Measurements from ENCODE around the gene PHF1. TPM values are rescaled to one million over a fixed set of nuclear protein-coding genes. Genes with fewer than 3 reads are reported as not detected.
"Not testable (repeated sequence)": the region's sequence is repeated elsewhere in the genome, so short reads cannot be mapped to it uniquely, and the experiment has no call there.

PHF1 gene
- total RNA-seq, 4 donors from 2014 or later, result 40.8 to 56.5 (median 48.9) TPM

DNA sequence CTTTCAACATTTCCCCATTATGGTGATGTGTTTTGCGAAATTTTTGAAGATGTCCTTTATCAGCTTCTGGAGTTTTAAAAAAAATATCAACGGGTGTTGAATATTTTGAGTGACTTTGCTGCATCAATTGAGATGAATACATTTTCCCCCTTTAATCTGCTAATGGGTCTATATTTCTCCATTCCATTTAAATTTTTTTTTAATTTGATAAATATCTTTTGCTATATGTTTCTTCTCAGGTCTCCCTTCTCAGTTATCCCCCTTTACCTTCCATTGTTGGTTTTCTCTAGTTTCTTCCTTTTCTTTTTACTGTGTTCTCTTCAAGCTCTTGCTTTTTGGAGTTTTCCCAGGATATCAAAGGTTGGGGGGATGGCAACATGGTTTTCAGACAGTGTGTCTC lies 20.6 kb upstream of the PHF1 start:
- no peak for ATAC-seq (ENCODE audit: low FRiP score)
- TF ChIP-seq, protein P1, sequence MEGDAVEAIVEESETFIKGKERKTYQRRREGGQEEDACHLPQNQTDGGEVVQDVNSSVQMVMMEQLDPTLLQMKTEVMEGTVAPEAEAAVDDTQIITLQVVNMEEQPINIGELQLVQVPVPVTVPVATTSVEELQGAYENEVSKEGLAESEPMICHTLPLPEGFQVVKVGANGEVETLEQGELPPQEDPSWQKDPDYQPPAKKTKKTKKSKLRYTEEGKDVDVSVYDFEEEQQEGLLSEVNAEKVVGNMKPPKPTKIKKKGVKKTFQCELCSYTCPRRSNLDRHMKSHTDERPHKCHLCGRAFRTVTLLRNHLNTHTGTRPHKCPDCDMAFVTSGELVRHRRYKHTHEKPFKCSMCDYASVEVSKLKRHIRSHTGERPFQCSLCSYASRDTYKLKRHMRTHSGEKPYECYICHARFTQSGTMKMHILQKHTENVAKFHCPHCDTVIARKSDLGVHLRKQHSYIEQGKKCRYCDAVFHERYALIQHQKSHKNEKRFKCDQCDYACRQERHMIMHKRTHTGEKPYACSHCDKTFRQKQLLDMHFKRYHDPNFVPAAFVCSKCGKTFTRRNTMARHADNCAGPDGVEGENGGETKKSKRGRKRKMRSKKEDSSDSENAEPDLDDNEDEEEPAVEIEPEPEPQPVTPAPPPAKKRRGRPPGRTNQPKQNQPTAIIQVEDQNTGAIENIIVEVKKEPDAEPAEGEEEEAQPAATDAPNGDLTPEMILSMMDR (IDR thresholded peaks at IDR 0.05), result no peak
- DNase-seq (ENCODE audit: low spot score), result no peak

DNA sequence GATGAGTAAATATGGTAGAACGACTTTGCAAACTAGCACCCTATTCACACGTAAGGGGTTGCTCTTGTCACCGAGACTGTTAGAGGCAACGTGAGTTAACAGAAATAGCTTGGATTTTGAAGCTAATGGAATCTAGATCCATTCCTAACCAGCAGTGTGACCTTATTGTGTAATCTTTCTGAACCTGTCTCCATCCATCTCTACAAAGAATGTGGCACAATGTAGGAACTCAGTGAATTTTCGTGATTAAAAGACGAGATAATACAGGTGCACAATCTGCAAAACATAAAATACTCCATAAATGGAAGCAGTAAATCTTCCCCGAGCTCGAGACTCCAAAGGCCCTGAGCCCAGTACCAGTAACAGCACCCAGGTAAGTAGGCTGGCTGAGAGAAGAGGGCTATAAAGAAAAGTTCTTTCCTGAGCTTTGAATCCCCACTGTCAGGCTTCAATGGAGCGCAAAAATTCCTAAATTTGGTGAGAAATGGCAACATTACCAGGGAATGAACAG lies 20.0 kb upstream of the PHF1 start:
- ATAC-seq (ENCODE audit: low FRiP score), result no peak
- TF ChIP-seq, protein P1 (IDR thresholded peaks at IDR 0.05), result no peak
- no peak for DNase-seq (ENCODE audit: low spot score)

DNA sequence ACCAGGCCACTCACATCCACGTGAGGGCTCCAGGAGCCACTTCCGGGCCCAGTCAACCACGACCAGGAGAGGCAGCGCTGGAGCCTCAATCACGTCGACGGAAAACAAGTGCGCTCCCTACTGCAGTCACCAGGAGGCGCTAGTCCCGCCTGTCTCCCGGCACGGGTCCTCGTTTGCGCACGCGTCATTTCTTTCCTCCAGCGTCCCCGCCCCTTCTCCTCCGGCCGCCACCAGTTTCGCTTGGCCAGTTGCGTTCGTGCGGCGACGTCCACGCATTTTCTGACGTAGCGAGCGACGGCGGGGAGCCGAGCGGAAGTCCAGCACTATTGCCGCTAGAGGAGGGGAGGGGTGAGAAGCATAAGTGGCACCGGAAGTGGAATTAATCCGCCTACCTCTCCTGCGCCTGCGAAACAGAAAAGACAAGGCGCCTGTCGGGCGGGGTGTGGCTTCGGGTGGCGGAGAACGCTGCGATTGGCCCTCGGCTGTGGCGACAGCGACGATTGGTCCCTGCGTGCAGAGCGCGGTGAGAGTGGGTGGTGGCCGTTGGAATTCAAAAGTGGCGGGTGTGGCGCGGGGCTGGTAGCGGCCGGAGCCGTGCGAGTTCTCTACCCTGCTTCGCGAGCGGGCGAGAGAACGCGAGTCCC lies 19.4 kb upstream of the PHF1 start, which contains the start of gene KIFC1:
Gene KIFC1 (plus strand): TSS at position 546 of the 644 bp plus-strand sequence. CDS start 163 bp downstream, outside the sequence.
- TF ChIP-seq, protein P1 (IDR thresholded peaks at IDR 0.05), result peak in 2 of 3 donors; percentile 83
- DNase-seq (ENCODE audit: low spot score), result peak; percentile 92
- ATAC-seq (ENCODE audit: low FRiP score), result peak; percentile 96

DNA sequence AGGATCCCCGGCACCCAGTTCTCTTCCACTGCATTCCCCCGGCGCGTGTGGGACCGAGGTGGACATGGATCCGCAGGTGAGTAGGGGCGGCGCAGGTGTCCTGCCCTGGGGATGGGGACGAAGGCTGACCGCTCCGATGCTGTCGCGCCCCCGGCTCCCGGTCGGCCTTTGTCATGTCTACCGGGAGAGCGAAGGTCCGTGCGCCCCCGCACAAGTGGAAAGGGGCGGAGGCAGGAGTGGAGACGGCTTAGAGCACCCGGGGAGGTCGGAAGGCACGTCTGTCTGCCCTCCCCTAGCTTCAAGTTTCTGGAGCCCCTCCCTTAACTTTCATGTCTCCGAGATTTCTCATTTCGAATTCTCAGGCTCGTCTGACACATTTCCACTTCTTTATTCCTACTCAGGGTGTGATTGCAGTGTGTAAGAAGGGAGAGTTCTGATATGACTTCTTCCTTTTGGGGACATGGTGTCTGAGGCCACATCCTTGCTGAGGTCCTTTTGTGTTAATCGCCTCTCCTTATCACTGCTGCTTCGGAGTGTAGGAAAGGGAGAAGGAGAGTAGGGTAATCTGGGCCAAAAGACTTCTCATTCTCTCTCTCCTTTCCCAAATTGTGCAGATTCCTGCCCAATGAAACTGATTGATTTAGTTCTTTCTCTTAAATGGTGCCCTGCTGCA lies 18.8 kb upstream of the PHF1 start:
- TF ChIP-seq, protein P1 (IDR thresholded peaks at IDR 0.05), result no peak
- peak; percentile 36 for ATAC-seq (ENCODE audit: low FRiP score)
- no peak for DNase-seq (ENCODE audit: low spot score)

DNA sequence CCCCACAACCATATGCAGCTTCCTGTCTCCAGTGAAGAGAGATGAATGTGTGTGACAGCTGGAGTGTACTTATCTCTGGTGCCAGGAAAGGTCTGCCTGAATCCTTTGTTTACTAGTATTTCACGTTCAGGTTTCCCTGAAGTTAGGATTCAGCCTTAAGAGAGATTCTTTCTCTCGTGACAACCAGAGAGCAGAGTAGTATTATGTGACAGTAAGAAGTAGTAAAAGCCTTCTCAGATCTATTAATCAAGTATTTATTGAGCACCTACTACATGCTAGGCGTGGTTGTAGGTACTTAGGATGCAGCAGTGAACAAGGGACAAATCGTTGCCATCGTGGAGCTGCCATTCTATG lies 18.2 kb upstream of the PHF1 start:
- DNase-seq (ENCODE audit: low spot score) (no peak), ATAC-seq (ENCODE audit: low FRiP score) (no peak)
- TF ChIP-seq, protein P1 (IDR thresholded peaks at IDR 0.05), result no peak

DNA sequence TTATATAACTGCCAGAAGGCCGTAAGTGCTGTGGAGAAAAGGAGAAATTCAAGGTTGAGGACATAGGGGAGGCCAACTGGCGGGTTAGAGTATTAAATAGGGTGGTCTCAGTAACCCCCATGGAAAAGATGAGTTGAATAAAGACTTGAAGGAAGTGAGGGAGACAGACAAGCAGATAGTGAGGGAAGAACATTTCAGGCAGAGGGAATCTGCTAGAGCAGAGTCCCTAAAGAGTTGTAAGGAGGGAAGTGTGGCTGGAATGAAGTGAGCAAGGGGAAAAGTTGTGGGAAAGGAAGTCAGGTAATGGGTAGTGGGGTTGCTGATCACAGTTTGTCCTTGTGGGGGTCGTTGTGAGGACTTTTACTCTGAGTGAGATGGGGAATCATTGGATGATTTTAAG lies 17.8 kb upstream of the PHF1 start:
- ATAC-seq (ENCODE audit: low FRiP score) (no peak), DNase-seq (ENCODE audit: low spot score) (no peak)
- TF ChIP-seq, protein P1 (IDR thresholded peaks at IDR 0.05), result no peak

DNA sequence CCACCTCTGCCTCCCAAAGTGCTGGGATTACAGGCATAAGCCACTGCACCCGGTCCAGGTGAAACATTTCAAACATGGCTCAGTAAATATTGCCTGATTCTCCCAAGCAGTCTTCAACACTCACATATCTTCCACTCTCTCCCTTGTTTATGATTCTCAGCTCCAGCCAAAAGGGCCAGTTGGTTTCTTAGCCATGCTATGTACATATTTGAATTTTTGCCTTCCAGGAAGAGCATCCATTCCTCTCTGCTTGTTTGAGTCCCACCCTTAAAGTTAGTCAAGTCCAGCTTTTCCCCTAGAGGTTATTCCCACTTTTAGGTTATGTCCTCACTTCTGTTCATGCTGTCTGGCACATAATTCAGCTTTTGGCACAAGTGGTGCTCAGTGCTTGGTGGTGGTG lies 13.3 kb upstream of the PHF1 start:
- ATAC-seq (ENCODE audit: low FRiP score), result no peak
- DNase-seq (ENCODE audit: low spot score), result no peak
- TF ChIP-seq, protein P1 (IDR thresholded peaks at IDR 0.05), result no peak

DNA sequence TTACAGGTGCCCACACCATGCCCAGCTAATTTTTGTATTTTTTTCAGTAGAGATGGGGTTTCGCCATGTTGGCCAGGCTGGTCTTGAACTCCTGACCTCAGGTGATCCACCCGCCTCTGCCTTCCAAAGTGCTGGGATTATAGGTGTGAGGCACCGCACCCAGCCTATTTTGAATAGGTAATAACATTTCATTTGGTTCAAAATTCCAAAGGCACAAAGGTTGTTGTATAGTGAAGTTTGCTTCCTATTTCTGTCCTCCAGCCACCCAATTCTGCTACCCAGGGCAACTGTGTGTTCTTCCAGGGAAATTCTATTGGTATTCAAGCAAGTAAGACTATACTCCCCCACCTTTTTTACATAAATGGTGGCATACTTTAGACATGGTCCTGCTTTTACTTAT lies 12.2 kb upstream of the PHF1 start:
- ATAC-seq (ENCODE audit: low FRiP score); DNase-seq (ENCODE audit: low spot score): not testable (repeated sequence)

DNA sequence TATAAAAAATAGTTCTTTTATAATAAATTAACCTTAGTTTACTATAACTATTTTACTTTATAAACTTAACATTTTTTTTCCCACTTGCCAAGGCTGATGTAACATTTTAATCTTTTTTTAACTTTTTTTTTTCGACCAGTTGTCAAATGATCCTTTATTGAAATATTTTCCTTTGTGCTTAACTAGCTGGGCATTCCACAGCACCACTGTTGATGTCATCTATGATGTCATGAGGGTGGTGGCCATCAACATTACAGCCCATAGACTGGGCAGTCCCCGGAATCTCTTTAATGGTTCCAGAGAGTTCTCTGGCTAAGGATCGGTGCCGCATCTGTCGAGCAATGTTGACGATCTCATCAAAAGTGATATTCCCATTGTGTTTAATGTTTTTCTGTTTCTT lies 10.9 kb upstream of the PHF1 start:
- not testable (repeated sequence) for ATAC-seq (ENCODE audit: low FRiP score); DNase-seq (ENCODE audit: low spot score)
